ENCODE data around the gene TUBA1A.

DNA sequence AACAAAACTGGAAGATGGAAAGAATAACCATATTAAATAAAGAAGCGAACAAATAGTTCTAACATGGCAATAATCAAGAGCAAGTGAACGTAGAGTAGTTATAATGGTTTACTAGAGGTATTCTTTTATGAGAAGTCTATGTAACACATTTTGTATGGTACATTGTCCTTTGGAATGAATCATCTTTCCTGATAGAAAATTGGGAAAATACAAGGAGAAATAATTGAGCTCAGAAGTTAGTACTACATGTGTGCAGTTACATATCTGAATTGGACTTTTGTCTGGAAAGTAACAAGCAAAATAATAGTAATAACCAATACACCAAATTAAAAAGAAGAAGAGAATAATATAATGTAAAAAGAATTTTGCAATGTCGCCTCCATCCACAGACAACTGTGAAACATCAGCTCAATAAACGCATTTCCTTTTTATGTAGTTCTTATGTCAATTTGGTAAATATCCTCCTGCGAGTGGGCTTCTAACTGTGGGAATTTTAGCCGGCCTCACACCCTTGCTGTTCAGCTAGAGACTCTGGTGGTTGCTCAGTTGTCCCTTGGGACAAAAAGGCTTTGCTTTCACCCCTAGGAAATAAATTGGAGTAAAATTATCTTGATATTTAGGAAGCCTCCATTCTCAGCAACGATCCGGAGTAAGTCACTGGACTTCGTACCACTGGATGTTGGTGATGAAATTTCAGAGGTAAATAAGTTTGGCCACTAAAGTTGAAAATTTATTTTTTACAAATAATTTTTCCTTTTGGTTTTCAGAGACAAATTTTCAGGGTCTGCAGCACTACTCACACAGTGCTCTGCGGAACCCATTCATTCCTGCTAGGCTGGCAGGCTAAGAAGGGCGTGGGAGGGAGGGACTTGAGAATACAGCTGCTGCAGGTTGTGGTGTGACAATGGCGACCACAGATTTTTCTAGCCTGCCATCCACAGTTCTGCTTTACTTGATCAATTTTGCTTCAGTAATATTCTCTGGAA lies 1.1 kb upstream of the TUBA1A start:
- TF ChIP-seq, protein P1, sequence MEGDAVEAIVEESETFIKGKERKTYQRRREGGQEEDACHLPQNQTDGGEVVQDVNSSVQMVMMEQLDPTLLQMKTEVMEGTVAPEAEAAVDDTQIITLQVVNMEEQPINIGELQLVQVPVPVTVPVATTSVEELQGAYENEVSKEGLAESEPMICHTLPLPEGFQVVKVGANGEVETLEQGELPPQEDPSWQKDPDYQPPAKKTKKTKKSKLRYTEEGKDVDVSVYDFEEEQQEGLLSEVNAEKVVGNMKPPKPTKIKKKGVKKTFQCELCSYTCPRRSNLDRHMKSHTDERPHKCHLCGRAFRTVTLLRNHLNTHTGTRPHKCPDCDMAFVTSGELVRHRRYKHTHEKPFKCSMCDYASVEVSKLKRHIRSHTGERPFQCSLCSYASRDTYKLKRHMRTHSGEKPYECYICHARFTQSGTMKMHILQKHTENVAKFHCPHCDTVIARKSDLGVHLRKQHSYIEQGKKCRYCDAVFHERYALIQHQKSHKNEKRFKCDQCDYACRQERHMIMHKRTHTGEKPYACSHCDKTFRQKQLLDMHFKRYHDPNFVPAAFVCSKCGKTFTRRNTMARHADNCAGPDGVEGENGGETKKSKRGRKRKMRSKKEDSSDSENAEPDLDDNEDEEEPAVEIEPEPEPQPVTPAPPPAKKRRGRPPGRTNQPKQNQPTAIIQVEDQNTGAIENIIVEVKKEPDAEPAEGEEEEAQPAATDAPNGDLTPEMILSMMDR (IDR thresholded peaks at IDR 0.05): no peak
- TF ChIP-seq POLR2A (IDR thresholded peaks at IDR 0.05): no peak
